ENCODE data around the gene CHST5.
"Not testable (repeated sequence)": the region's sequence is repeated elsewhere in the genome, so short reads cannot be mapped to it uniquely, and the experiment has no call there.

Gene CHST5

GRCh38 chr16:75548456-75548855 lies 12.5 kb upstream of the CHST5 start:
- DNase-seq: not testable (repeated sequence)

- no peak for DNase-seq
Measured at GRCh38 chr16:75546293-75546692, 10.4 kb upstream of the CHST5 start.

GRCh38 chr16:75545879-75546278 lies 10.0 kb upstream of the CHST5 start:
- not testable (repeated sequence) for DNase-seq

GRCh38 chr16:75542462-75542861 lies 6.6 kb upstream of the CHST5 start:
- DNase-seq: not testable (repeated sequence)

- DNase-seq: no peak
Measured at GRCh38 chr16:75541236-75541635, 5.3 kb upstream of the CHST5 start.

- DNase-seq: not testable (repeated sequence)
Measured at GRCh38 chr16:75538882-75539565, 3.1 kb upstream of the CHST5 start.

GRCh38 chr16:75537776-75538175 lies 1.9 kb upstream of the CHST5 start:
- no peak for DNase-seq

GRCh38 chr16:75535211-75535843 lies 581 bp downstream of the CHST5 start:
- no peak for DNase-seq

- no peak for DNase-seq
Measured at GRCh38 chr16:75534560-75535205, 1.2 kb downstream of the CHST5 start.

- DNase-seq: no peak
Measured at GRCh38 chr16:75532791-75533190, 3.1 kb downstream of the CHST5 start.

GRCh38 chr16:75532142-75532765 lies 3.7 kb downstream of the CHST5 start:
- no peak for DNase-seq

- DNase-seq: no peak
Measured at GRCh38 chr16:75529959-75530358, 5.9 kb downstream of the CHST5 start.

GRCh38 chr16:75529056-75529905 lies 6.6 kb downstream of the CHST5 start:
- no peak for DNase-seq

- DNase-seq: no peak
Measured at GRCh38 chr16:75527825-75528299, 8.0 kb downstream of the CHST5 start.

- DNase-seq: no peak
Measured at GRCh38 chr16:75526032-75526790, 9.7 kb downstream of the CHST5 start.

- DNase-seq: no peak
Measured at GRCh38 chr16:75519175-75519574, 16.7 kb downstream of the CHST5 start.

GRCh38 chr16:75516189-75516966 lies 19.5 kb downstream of the CHST5 start:
- not testable (repeated sequence) for DNase-seq

GRCh38 chr16:75514296-75514695 lies 21.6 kb downstream of the CHST5 start:
- DNase-seq: no peak

- peak; percentile 14 for DNase-seq
Measured at GRCh38 chr16:75506574-75506973, 29.3 kb downstream of the CHST5 start.

- DNase-seq: no peak
Measured at GRCh38 chr16:75506107-75506506, 29.8 kb downstream of the CHST5 start.

- DNase-seq: no peak
Measured at GRCh38 chr16:75503801-75504200, 32.1 kb downstream of the CHST5 start.

All from DMS153 (cell line).